ENCODE data around the gene BIRC3.

- TF ChIP-seq CTCF (IDR thresholded peaks at IDR 0.05) (no peak), POLR2AphosphoS5 (IDR thresholded peaks at IDR 0.05) (no peak), POLR2A (IDR thresholded peaks at IDR 0.05) (no peak)
Observed at GRCh38 chr11:102385085-102386007, 68.1 kb downstream of the BIRC3 start.

Measured in stomach (tissue), 4 donors.